Measurements from ENCODE around the gene ENKD1.
A peak's percentile ranks its signal among the peaks of the same experiment; 100 is the strongest.

Gene ENKD1

GRCh38 chr16:67662653-67663010, 3.9 kb downstream of the ENKD1 start:
- DNase-seq (ENCODE audit: low spot score), result no peak

DNA sequence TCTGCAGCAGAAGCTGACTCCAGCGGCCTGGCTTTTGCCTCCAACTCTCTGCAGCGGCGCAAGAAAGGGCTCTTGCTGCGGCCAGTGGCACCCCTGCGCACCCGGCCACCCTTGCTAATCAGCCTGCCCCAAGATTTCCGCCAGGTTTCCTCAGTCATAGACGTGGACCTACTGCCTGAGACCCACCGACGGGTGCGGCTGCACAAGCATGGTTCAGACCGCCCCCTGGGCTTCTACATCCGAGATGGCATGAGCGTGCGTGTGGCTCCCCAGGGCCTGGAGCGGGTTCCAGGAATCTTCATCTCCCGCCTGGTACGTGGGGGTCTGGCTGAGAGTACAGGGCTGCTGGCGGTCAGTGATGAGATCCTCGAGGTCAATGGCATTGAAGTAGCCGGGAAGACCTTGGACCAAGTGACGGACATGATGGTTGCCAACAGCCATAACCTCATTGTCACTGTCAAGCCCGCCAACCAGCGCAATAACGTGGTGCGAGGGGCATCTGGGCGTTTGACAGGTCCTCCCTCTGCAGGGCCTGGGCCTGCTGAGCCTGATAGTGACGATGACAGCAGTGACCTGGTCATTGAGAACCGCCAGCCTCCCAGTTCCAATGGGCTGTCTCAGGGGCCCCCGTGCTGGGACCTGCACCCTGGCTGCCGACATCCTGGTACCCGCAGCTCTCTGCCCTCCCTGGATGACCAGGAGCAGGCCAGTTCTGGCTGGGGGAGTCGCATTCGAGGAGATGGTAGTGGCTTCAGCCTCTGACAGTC, 4.5 kb downstream of the ENKD1 start:
- DNase-seq (ENCODE audit: low spot score), result no peak

GRCh38 chr16:67661101-67661761, 5.3 kb downstream of the ENKD1 start:
- peak; percentile 64 for DNase-seq (ENCODE audit: low spot score)

GRCh38 chr16:67660564-67661028, 6.0 kb downstream of the ENKD1 start, which contains the start of gene PARD6A:
PARD6A (plus strand) TSS chr16:67660960; CDS start chr16:67661039, 79 bp downstream.
- DNase-seq (ENCODE audit: low spot score), result peak; percentile 100

GRCh38 chr16:67659675-67660563, 6.6 kb downstream of the ENKD1 start, which contains the start of gene ACD:
ACD (minus strand) TSS chr16:67660260; CDS start chr16:67660220, 40 bp downstream.
- peak; percentile 99 for DNase-seq (ENCODE audit: low spot score)

- no peak for DNase-seq (ENCODE audit: low spot score)
These were observed 7.5 kb downstream of the ENKD1 start for GRCh38 chr16:67658849-67659674.

- DNase-seq (ENCODE audit: low spot score), result no peak
These were observed 8.6 kb downstream of the ENKD1 start for GRCh38 chr16:67657751-67658518.

GRCh38 chr16:67657017-67657608, 9.4 kb downstream of the ENKD1 start:
- DNase-seq (ENCODE audit: low spot score), result no peak

DNA sequence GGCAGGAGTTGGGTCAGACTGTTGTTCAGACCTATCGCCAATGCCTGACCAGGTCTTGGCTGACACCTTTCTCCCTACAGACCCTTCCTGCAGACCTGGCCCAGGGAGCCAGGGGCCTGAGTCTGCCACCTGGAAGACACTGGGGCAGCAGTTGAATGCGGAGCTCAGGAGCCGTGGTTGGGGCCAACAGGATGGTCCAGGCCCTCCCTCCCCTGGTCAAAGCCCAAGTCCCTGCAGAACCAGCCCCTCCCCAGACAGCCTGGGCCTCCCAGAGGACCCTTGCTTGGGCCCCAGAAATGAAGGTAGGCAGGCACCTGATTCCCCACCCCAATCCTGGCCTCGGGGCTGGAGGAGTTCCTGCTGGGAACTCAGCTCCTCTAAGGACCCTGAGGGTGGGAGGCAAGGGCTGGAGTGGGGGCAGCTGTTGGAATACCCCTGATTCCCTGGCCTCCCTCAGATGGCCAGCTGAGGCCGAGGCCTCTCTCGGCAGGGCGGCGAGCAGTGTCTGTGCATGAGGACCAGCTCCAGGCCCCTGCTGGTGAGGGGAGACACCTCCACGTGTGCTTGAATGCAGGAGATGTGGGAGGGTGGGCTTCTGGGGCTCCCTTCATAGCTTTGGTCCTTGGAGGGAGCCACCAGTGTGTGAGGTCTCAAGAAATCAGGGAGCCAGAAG, 10.1 kb downstream of the ENKD1 start:
- DNase-seq (ENCODE audit: low spot score), result no peak

DNA sequence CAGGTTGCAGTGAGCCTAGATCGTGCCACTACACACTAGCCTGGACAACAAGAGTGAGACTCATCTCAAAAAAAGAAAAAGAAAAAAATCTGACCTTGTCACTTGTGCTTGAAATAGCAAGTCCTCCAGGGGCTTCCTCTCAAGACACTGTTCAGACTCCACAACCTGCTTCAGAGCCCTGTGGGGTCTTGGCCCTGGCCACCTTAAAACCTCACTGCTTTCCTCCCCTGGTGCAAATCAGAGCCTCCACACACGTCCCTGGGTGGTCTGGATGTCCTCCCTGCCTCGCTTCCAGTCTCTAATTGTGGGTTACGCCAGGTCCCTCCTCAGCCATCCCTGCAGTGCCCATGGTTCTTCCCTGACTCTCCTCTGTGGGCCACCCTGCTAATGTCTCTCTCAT, 11.2 kb downstream of the ENKD1 start:
- no peak for DNase-seq (ENCODE audit: low spot score)

GRCh38 chr16:67654403-67654911, 12.1 kb downstream of the ENKD1 start:
- no peak for DNase-seq (ENCODE audit: low spot score)

DNA sequence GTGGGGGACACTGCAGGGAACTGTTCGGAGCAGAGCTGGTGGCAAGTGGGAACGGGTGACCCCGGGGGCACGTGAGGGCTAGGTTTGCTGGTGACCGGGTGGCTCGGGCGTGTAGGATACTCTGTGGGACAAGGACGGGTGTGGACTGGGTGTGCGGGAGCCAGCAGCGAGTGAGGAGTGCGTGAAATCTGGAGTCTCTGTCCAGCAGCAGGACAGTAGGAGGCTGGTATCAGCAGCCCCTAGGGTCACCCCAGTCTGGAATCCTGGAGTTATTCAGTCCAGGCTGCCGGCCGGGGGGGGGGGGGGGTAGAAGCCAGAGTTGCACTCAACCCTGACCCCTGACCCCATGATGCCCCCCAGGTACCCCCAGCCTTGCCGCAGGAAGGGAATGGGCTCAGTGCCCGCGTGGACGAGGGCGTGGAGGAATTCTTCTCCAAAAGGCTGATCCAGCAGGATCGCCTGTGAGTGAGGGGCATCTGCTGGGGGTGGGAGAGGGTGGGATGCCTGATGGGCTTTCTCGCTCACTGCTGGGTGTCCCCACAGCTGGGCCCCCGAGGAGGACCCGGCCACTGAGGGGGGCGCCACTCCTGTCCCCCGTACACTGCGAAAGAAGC, 12.7 kb downstream of the ENKD1 start:
- peak; percentile 61 for DNase-seq (ENCODE audit: low spot score)

DNA sequence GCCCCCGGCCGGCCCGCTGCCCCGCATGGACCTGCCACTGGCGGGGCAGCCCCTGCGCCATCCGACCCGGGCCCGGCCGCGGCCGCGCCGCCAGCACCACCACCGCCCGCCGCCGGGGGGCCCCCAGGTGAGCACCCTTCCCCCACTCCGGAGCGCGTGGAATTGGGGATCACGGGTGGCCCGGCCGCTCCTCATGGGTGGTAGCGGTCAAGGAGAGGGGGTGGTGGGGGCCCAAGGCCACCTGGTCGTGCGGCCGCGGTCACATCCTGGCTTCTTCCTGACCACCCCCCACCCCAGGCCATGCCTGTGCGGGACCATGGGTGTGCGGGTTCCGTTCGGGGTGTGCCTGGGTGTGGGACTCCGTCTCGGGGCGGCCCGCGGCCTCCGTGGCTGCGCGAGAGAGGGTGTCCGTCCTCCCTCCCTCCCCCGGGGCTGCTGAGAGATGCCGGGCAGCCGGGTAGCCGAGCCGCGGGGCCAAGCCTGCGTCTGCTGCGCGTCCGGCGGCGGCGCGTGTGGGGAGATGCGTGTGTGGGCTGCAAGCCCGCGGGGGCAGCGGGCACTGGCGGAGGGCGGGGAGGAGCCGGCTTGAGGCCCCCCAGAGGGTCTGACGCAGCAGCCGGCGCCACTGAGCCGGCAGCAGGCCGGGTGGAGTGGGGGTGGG, 13.3 kb downstream of the ENKD1 start:
- DNase-seq (ENCODE audit: low spot score), result peak; percentile 66

DNA sequence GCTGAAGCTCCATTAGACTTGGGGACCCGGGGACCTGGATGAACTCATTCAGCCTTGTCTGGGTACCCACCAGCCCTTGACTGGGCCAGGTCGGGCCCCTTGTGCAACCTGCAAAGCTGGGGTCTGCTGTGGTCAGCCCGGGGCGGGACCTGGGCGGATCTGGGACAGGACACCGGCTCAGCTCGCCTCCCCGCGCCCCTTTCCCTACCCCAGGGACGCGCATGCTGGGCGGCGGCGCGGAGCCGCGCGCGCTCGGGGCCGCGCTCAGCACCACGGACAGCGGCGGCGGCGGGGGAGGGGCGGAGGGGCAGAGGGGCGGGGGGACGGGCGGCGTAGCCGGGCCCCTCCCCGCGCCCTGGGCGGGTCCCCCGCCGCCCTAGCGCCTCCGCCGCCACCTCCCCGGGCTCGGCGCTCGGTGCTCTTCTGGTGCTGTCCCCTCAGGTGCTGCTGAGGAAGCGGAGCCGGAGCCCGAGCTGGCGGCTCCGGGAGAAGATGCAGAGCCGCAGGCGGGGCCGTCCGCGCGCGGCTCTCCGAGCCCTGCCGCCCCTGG, 13.9 kb downstream of the ENKD1 start:
- peak; percentile 59 for DNase-seq (ENCODE audit: low spot score)

DNA sequence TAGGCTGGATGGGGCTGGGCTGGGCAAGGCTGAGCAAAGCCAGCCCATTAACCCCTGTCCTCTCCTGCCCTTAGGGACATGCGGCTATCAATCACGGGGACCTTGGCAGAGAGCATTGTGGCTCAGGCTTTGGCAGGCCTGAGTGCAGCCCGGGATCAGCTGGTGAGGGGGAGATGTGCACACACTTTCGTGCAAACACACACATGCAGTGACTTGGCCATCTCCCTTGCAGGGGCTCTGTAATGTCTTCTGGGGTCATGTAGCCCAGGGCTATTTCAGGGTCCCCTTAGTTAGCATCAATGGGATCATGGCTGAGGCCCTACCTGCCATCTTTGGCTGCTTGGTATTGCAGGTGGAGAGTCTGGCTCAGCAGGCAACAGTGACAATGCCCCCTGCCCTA, 14.7 kb downstream of the ENKD1 start:
- DNase-seq (ENCODE audit: low spot score), result no peak

DNA sequence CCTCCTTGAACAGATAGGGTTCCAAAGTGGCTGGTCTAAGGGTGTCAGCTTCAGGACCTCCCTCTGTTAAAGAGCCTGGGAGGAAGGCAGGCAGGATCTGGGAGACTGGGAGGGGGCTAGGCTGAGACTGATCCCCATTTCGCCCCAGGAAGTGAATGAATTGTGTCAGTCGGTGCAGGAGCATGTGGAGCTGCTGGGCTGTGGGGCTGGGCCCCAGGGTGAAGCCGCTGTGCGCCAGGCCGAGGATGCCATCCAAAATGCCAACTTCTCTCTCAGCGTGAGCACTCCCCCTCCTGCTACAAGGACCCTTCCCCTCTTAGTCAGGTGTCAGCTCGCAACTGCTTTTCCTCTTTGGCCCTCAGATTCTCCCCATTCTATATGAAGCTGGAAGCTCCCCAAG, 15.5 kb downstream of the ENKD1 start:
- no peak for DNase-seq (ENCODE audit: low spot score)

- no peak for DNase-seq (ENCODE audit: low spot score)
These were observed 16.5 kb downstream of the ENKD1 start for GRCh38 chr16:67650023-67650422.

GRCh38 chr16:67649494-67649931, 17.0 kb downstream of the ENKD1 start:
- DNase-seq (ENCODE audit: low spot score), result peak; percentile 62

Measured in hepatic stellate cell (primary cell).